ENCODE measurements around the gene YPEL5.

Gene YPEL5

DNA sequence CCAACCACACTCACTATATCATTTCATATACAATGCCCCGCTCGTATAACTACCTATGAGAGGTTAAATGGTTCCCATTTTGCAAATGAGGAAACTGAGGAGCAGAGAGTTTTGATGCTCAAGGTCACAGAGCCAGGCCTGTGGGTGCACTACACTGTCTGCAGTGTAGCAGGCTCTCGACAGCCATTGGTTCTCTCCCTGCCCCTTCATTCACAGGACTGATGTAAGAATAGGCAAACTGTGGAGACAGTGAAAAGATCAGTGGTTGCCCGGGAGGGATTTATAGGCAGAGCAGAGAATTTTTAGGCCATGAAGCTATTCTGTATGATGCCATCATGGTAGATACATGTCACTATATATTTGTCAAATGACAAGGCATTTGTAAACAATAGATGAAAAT is 45.5 kb downstream of the YPEL5 start:
- Mint-ChIP-seq H3K36me3 (ENCODE audit: low read depth) (no peaks in the 10 kb centered on the region), H3K27me3 (ENCODE audit: low read depth) (no peaks in the 10 kb centered on the region), H3K27ac (no peak overlapping the region), H3K4me1 (ENCODE audit: low read depth) (no peaks in the 10 kb centered on the region), H3K9me3 (no peaks in the 10 kb centered on the region), H3K4me3 (no peak overlapping the region)

DNA sequence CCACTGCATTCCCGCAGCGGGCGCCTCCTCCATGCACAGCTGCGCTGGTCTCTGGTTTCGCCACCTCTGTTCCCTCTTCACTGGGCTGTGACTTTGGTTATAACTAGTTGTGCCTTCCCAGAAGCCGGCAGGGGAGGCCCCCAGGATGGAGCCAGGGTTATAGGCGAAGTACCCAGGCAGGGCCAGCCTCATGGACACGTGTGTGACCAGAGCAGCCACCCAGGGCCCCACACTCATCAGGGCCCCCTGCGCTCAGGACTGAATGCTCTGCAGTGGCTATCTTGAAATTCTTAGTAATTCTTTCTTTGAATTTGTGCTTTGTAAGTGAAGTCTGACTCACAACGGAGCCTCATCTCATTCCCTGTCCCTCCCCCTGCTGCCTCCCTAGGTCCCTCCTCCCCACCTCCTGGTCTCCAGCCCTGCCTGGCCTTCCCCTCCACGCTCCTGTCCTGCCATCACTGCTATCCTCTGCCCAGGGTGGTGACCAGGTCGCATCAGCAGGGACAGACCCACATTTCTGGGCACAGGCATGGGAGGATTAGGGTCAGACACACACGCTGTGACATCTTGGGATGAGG is 46.4 kb downstream of the YPEL5 start:
- Mint-ChIP-seq H3K9me3 (no peaks in the 10 kb centered on the region), H3K27ac (no peak overlapping the region), H3K4me1 (ENCODE audit: low read depth) (no peaks in the 10 kb centered on the region), H3K27me3 (ENCODE audit: low read depth) (no peaks in the 10 kb centered on the region), H3K4me3 (no peak overlapping the region), H3K36me3 (ENCODE audit: low read depth) (no peaks in the 10 kb centered on the region)

DNA sequence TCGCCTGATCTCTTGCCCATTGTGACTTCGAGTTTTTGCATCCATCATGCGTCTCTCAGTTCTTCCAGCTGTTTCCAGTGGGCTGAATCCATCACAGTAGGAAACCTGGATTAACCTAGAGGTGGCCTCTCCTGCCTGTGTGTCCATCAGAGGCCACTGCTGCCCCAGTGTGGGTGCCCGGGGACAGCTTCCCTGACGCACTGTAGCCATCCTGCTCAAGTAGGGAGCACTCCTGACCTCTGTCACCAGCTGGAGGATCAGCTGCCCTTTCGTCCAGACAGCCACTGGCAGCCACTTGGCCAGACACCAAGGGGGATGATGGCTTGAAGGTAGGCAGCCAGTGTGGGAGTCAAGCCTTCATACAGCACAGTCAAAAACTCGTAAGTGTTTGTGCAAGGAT is 47.6 kb downstream of the YPEL5 start:
- H3K27ac Mint-ChIP-seq, result no peak overlapping the region
- H3K4me1 Mint-ChIP-seq (ENCODE audit: low read depth), result no peaks in the 10 kb centered on the region
- H3K9me3 Mint-ChIP-seq, result no peaks in the 10 kb centered on the region
- H3K27me3 Mint-ChIP-seq (ENCODE audit: low read depth), result no peaks in the 10 kb centered on the region
- H3K4me3 Mint-ChIP-seq, result no peak overlapping the region
- no peaks in the 10 kb centered on the region for H3K36me3 Mint-ChIP-seq (ENCODE audit: low read depth)

DNA sequence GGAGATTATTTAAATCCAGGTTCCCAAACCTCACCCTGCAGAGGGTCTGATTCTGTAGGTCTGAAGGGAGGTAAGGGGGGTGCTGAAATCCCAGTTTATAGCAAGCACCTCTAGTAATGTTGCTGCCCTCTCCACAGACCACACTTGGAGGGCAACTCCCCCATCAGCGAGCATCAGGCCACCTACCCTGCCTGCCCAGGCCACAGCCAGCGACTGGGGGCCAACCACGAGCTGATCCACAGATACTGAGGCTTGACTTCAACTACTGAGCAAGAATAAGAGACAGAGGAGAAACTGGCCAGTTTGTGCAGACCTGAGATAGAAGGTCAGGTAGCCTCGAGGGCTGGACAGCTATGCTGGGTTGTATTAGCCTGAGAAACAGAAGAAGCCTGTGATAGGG is 48.2 kb downstream of the YPEL5 start:
- H3K36me3 Mint-ChIP-seq (ENCODE audit: low read depth), result no peaks in the 10 kb centered on the region
- H3K4me3 Mint-ChIP-seq, result no peak overlapping the region
- no peaks in the 10 kb centered on the region for H3K4me1 Mint-ChIP-seq (ENCODE audit: low read depth)
- no peak overlapping the region for H3K27ac Mint-ChIP-seq
- no peaks in the 10 kb centered on the region for H3K9me3 Mint-ChIP-seq
- no peaks in the 10 kb centered on the region for H3K27me3 Mint-ChIP-seq (ENCODE audit: low read depth)

DNA sequence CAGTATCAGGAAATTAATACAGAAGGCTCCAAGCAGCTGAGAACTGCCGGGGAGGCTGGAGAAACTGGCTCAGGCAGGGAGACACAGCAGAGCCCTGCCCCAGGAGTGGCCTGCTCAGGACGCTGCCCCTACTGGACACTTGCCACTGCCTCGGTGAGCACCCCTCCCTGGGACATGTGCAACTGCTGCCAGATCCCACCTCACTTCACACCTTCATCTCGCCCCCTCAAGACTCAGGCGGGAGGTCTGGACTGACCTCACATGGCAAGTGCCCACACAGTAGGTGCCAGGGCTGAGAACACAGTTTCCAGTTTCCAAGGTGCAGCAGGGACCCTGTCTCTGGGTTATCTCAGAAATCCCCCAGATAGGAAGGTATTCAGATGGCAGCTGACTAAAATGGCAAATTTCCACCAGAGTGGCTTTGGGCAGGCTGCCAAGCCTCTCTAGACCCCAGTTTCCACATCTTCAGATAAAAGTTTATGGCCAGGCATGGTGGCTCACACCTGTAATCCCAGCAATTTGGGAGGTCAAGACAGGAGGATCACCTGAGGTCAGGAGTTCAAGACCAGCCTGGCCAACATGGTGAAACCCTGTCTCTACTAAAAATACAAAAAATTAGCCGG is 50.9 kb downstream of the YPEL5 start:
- no peak overlapping the region for H3K4me3 Mint-ChIP-seq
- H3K9me3 Mint-ChIP-seq, result no peaks in the 10 kb centered on the region
- no peaks in the 10 kb centered on the region for H3K4me1 Mint-ChIP-seq (ENCODE audit: low read depth)
- H3K27ac Mint-ChIP-seq, result no peak overlapping the region
- no peaks in the 10 kb centered on the region for H3K27me3 Mint-ChIP-seq (ENCODE audit: low read depth)
- no peaks in the 10 kb centered on the region for H3K36me3 Mint-ChIP-seq (ENCODE audit: low read depth)

DNA sequence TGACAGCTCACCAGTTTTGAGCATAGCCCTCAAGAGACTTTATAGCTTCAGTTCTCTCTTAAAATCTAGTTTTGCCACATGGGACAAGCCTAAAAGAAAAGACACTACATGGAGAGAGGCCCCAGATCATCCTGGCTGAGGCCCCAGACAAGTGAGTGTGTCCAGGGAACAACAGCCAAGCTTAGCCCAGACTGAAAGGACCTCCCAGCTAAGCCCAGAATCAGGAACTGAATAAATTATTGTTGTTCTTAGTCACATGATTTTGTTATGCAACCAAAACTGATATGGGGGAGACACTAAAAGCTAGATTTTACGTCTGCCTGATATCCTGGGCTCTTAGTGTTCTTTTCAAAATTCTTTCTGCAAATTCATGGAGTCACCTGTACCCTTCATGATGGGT is 55.2 kb downstream of the YPEL5 start:
- H3K27me3 Mint-ChIP-seq (ENCODE audit: low read depth), result peaks cover 8% of the 10 kb centered on the region
- no peaks in the 10 kb centered on the region for H3K36me3 Mint-ChIP-seq (ENCODE audit: low read depth)
- no peak overlapping the region for H3K4me3 Mint-ChIP-seq
- H3K27ac Mint-ChIP-seq, result no peak overlapping the region
- no peaks in the 10 kb centered on the region for H3K4me1 Mint-ChIP-seq (ENCODE audit: low read depth)
- H3K9me3 Mint-ChIP-seq, result no peaks in the 10 kb centered on the region

DNA sequence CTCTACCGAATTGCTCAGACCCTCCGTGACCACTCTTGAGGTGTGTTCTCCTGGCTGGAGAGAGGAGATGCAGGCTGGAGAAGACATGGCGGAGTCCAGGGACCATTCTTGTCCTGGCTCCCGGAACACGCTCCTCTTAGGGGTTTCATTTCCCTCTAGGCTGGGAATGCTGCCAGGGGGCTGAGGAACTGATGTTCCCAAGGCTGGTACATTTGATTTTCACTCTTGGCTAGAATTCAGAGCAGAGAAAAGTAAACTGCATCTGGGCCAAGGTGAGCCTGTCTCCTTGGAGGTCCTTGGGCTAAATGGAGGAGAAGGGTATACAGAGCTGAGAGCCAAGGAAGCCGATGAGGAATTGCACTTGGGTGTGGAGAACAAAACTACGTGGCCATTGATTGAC is 56.3 kb downstream of the YPEL5 start:
- Mint-ChIP-seq H3K4me1 (ENCODE audit: low read depth) (no peaks in the 10 kb centered on the region), H3K27ac (no peak overlapping the region), H3K36me3 (ENCODE audit: low read depth) (no peaks in the 10 kb centered on the region), H3K4me3 (no peak overlapping the region), H3K9me3 (no peaks in the 10 kb centered on the region), H3K27me3 (ENCODE audit: low read depth) (peaks cover 8% of the 10 kb centered on the region)

DNA sequence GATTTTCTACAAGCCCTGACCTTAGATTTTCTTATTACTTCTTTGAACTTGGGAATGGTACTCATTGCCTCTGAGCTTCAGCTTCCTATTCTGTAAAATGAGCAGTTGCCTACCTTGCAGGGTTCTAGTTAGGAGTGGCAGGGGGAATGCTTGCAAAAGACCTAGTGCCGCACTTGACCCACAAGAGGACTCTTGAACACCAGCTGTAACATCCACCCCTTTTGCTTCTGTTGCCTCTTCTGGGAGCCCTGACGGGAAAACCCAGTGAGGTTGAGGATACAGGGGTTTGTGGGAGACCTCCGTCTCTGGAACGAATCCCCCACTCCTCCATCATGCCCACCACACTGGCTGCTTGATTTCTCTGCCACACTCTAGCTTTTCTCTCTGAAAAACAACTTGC is 57.5 kb downstream of the YPEL5 start:
- Mint-ChIP-seq H3K4me1 (ENCODE audit: low read depth) (peaks cover 10% of the 10 kb centered on the region), H3K27ac (no peak overlapping the region), H3K9me3 (no peaks in the 10 kb centered on the region), H3K4me3 (no peak overlapping the region), H3K36me3 (ENCODE audit: low read depth) (no peaks in the 10 kb centered on the region), H3K27me3 (ENCODE audit: low read depth) (peaks cover 8% of the 10 kb centered on the region)

DNA sequence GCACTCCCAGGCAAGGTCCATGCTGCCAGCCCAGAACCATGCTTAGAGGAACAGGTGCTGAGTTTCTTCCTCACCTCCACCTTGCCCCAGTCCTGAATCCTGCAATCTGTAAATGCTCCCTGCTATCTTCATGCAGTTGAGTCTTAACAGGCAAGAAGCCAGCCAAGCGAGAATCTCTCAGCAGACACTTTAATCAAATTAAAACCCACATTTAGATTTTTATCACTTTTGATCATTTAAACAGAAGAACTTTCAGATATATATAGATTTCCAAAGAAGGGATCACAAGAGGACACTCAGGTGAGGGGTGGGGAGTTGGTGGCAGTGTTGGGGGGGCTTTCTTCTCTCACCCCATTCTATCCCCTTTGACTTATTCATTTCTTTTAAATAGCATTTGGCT is 58.6 kb downstream of the YPEL5 start:
- Mint-ChIP-seq H3K27me3 (ENCODE audit: low read depth) (peaks cover 8% of the 10 kb centered on the region), H3K27ac (no peak overlapping the region), H3K4me3 (no peak overlapping the region), H3K9me3 (no peaks in the 10 kb centered on the region), H3K4me1 (ENCODE audit: low read depth) (peaks cover 15% of the 10 kb centered on the region), H3K36me3 (ENCODE audit: low read depth) (no peaks in the 10 kb centered on the region)

DNA sequence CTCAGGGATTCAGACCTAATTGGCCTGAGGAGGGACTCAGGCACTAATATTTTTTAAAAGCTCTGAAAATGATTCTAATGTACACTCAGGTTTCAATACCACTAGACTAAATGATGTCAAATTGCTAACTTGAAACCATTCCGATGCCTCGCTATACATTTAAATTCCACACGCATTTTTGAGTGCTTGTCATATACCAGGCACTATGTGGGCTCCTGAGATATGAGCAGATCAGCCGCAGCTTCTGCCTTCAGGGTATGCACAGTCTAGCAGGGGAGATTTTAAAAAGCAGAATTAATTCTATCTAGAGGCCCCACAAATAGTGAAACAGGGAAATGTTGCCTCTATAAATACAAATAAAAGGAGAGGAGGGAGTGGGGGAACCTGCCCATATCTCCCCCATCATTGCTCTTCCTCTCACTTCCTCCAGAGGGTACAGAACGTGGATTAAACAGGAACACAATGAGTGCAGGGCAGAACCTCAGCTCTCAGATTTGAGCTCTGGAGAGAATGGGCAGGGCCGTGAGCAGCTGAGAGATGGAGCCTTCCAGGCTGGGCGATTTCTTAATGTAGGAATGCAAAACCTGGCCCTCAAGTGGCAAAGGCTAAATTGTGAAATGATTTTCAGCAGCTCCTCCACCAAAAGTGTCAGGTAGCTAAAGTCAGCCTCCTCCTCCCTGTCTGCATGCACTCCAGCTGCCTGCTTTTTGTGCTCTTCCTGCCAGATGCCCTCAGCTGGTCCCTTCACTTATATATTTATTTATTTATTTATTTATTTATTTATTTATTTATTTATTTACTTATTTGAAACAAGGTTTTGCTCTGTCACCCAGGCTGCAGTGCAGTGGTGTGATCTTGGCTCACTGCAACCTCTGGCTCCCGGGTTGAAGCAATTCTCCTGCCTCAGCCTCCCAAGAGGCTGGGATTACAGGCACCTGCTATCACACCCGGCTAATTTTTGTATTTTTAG is 59.9 kb downstream of the YPEL5 start:
- Mint-ChIP-seq H3K9me3 (no peaks in the 10 kb centered on the region), H3K27ac (no peak overlapping the region), H3K4me3 (no peak overlapping the region), H3K36me3 (ENCODE audit: low read depth) (no peaks in the 10 kb centered on the region), H3K4me1 (ENCODE audit: low read depth) (peaks cover 15% of the 10 kb centered on the region), H3K27me3 (ENCODE audit: low read depth) (peaks cover 8% of the 10 kb centered on the region)

DNA sequence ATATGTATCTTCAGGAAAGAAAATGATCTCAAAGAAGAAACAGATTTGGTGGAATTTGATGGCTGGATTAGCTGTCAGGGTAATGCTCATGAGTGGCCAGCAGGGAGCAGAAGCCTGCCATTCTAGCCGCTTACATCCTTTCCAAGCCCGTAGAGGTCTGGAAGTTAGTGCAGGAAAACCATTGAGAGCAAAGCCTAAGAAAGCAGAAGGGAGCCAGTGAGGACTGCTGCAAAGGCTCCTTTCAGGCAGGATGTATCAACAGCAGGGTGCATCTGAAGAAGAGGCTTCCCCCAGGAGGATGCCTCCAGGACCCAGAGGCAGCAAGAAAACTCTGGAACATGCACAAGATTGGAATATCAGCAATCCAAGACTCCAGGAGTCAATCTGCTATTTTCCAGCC is 61.6 kb downstream of the YPEL5 start:
- no peaks in the 10 kb centered on the region for H3K36me3 Mint-ChIP-seq (ENCODE audit: low read depth)
- H3K27ac Mint-ChIP-seq, result no peak overlapping the region
- no peak overlapping the region for H3K4me3 Mint-ChIP-seq
- no peaks in the 10 kb centered on the region for H3K9me3 Mint-ChIP-seq
- H3K4me1 Mint-ChIP-seq (ENCODE audit: low read depth), result peaks cover 15% of the 10 kb centered on the region
- H3K27me3 Mint-ChIP-seq (ENCODE audit: low read depth), result peaks cover 8% of the 10 kb centered on the region

DNA sequence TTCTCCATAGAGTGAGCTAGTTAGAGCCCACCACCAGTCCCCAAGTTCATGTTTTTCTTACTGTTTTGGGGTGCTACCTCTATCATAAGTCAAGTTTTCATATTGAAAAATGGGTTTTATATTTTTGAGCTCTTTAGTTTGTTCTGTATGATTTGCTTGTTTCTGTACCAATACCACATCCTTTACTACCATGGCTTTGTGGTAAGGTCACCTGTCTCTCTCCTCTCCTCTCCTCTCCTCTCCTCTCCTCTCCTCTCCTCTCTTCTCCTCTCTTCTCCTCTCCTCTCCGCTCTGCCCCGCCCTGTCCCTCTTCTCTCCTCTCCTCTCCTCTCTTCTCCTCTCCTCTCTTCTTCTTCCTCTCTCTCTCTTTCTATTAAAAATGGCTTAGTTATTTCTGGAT is 62.4 kb downstream of the YPEL5 start:
- peaks cover 8% of the 10 kb centered on the region for H3K27me3 Mint-ChIP-seq (ENCODE audit: low read depth)
- peak overlapping the region; percentile 2 for H3K4me3 Mint-ChIP-seq
- H3K9me3 Mint-ChIP-seq, result no peaks in the 10 kb centered on the region
- H3K36me3 Mint-ChIP-seq (ENCODE audit: low read depth), result no peaks in the 10 kb centered on the region
- H3K4me1 Mint-ChIP-seq (ENCODE audit: low read depth), result peaks cover 15% of the 10 kb centered on the region
- H3K27ac Mint-ChIP-seq, result peak overlapping the region; percentile 27
